Measurements from ENCODE around the gene CHCHD6. TPM values are rescaled to one million over a fixed set of nuclear protein-coding genes. Genes with fewer than 3 reads are reported as not detected.

Gene CHCHD6
- total RNA-seq, 1 donor: 9.1 TPM

DNA sequence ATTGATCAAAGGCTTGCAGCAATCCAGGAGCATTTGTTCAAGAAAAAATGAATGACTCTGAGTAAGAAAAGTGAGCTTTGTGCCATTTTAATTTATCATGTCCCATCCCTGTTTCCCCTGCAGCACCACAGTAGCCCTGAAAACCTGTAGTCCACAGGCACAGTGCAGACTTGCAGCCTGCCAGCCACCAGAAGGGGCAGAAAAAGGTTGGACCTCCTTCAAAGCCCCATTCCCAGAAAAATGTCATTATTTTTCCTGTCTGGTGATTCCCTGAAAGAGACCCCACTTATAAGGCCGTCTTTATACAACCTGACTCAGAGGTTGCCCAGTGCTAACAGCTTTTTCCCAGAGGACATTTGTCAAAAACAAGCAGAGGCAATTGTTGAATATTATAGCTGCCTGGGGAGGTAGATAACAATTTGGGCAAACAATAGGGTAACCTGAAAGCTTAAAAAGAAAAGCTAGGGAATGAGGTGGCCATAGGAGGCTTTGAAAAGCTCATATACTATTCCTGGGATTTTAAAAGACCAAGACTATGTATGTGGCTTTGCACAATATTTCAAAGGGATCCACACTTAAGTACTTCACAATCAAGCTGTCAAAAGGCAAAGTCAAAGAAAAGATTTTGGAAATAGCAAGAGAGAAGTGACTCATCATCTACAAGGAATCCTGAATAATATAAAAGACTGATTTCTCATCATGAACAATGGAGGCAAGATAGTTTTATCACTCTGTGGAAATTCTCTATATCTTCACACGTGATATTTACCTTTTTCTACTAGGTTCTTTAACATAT lies 142.1 kb downstream of the CHCHD6 start:
- DNase-seq (ENCODE audit: low read depth): peak; percentile 26
- H3K4me3 ChIP-seq (ENCODE audit: low read depth, low read length): no peak overlapping the region
- TF ChIP-seq, protein P1, sequence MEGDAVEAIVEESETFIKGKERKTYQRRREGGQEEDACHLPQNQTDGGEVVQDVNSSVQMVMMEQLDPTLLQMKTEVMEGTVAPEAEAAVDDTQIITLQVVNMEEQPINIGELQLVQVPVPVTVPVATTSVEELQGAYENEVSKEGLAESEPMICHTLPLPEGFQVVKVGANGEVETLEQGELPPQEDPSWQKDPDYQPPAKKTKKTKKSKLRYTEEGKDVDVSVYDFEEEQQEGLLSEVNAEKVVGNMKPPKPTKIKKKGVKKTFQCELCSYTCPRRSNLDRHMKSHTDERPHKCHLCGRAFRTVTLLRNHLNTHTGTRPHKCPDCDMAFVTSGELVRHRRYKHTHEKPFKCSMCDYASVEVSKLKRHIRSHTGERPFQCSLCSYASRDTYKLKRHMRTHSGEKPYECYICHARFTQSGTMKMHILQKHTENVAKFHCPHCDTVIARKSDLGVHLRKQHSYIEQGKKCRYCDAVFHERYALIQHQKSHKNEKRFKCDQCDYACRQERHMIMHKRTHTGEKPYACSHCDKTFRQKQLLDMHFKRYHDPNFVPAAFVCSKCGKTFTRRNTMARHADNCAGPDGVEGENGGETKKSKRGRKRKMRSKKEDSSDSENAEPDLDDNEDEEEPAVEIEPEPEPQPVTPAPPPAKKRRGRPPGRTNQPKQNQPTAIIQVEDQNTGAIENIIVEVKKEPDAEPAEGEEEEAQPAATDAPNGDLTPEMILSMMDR (IDR thresholded peaks at IDR 0.05; ENCODE audit: insufficient read depth, low read depth, low read length): no peak

DNA sequence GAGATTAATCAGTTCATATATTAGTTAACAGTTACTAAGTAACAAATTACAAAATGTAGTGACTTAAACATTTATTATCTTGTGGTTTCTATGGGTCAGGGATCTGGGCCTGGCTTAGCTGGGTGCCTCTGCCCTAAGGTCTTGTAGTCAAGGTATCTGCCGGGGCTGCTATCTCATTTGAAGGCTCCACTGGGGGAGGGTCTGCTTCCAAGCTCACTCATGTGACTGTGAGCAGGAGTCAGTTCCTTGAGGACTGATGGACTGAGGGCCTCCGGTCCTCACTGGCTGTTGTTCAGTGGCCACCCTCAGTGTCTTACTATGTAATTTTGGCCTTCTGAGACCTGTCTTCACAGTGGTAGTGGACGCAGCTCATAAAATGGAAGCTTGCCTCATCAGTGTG lies 143.0 kb downstream of the CHCHD6 start:
- no peak for DNase-seq (ENCODE audit: low read depth)
- TF ChIP-seq, protein P1 (IDR thresholded peaks at IDR 0.05; ENCODE audit: insufficient read depth, low read depth, low read length): no peak
- H3K4me3 ChIP-seq (ENCODE audit: low read depth, low read length): no peak overlapping the region

DNA sequence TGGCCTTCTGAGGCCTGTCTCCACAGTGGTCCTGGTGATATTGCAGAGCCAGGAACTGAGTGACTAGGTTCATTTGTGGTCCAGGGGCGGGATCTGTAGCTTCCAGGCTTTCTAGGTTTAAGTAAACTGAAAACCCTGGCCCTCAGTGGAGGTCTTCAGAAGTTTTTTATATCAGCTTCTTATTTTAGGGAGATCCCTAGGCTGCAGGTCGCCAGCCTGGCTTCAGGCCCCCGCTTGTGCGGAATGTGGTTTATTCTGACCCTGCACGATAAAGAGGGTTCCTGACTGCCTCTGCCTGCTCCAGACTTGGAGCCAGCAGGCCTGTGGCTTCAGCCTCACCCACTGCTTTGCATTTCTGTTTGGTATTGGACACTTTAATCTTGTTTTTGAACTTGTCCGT lies 145.0 kb downstream of the CHCHD6 start:
- no peak overlapping the region for H3K4me3 ChIP-seq (ENCODE audit: low read depth, low read length)
- TF ChIP-seq, protein P1 (IDR thresholded peaks at IDR 0.05; ENCODE audit: insufficient read depth, low read depth, low read length): no peak
- DNase-seq (ENCODE audit: low read depth): no peak

DNA sequence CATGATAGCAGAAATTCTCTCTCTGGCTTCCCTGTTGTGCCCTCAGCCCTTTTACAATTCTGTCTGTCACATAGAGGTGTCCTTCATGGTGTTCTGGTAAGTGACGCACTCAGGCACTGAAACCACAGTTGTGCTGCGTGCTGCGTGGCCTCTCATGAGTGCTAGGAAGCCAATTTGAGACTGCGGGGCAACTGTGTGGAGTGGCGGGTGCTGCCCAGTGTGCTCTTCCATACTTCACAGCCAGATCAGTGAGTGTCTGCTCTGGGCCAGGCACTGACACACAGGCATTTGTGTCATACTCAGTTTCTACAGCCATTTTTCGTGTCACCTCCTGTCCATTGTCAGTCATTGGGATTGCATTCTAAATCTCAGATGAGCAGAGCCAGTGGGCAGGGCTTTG lies 145.7 kb downstream of the CHCHD6 start:
- no peak for DNase-seq (ENCODE audit: low read depth)
- TF ChIP-seq, protein P1 (IDR thresholded peaks at IDR 0.05; ENCODE audit: insufficient read depth, low read depth, low read length): no peak
- no peak overlapping the region for H3K4me3 ChIP-seq (ENCODE audit: low read depth, low read length)

DNA sequence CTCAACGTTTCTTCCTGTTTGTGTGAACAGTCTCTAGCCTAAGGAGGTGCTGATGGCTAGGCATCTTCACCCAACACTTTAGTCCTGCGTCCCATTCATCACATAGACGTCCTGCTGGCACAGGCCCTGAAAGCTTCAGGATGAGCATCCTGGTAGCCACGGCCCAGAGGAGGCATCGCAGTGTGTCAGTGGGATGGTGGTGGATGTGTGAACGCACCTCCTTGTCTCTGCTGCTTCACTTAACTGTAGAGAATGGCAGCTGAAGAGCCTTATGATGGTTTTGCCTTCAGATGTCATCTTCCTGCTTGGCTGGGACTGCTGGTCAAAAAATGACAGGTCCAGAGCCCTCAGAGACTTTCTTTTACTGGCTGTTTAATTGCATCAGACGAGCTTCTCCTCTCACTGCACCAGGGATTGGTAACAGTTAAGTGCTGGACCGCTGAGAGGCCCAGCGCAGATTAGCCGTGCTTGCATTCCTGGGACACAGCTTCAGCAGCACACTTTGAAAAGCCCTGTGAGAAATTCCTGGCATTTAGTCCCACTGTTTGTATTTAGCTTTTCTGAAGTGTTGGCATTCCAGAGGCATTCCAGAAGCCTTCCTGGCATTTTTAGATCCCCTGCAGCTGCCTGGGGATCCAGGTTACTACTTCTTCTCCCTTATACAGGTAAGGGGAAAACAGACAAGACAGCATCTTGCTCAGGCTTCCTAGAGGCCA lies 146.5 kb downstream of the CHCHD6 start:
- DNase-seq (ENCODE audit: low read depth): peak; percentile 66
- TF ChIP-seq, protein P1 (IDR thresholded peaks at IDR 0.05; ENCODE audit: insufficient read depth, low read depth, low read length): no peak
- no peak overlapping the region for H3K4me3 ChIP-seq (ENCODE audit: low read depth, low read length)

DNA sequence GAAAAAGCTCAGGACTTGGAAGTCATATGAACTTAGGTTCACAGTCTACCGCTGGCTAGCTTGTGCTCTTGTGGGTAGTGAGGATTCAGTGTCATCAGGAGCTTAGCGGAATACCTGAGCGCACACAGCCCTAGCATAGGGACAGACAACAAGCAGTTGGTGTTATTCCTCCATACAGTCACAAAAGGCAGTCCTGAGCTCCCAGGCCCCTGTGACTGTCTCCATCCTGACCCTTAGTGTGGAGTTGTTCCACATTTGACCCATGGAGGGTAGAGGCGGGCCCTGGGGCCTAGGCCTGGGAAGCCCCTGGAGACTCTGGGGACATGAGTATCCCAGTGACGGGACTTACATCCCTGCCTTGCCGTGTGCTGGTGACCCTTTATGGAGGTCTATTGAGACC lies 147.3 kb downstream of the CHCHD6 start:
- H3K4me3 ChIP-seq (ENCODE audit: low read depth, low read length): no peak overlapping the region
- DNase-seq (ENCODE audit: low read depth): no peak
- TF ChIP-seq, protein P1 (IDR thresholded peaks at IDR 0.05; ENCODE audit: insufficient read depth, low read depth, low read length): no peak

All from fibroblast of villous mesenchyme (primary cell).